NCI-H2227 (cell line): Measurements from ENCODE around the gene ABCC9.
A peak's percentile ranks its signal among the peaks of the same experiment; 100 is the strongest.

Experiments
- DNase-seq: peaks from one replicate; lab custom pipeline; 2025; ENCODE audit not compliant: unreplicated experiment; lab: John Stamatoyannopoulos, UW

ABCC9 gene

GRCh38 chr12:21776175-21776574, 165.1 kb downstream of the ABCC9 start:
- DNase-seq, result no peak

- DNase-seq, result no peak
Observed at GRCh38 chr12:21775133-21775820, 165.9 kb downstream of the ABCC9 start.

- DNase-seq, result peak; percentile 18
Observed at GRCh38 chr12:21774358-21775132, 166.7 kb downstream of the ABCC9 start, which contains the start of gene KCNJ8. Gene KCNJ8 (minus strand): TSS chr12:21774706. CDS start chr12:21773616, 1,090 bp downstream.

GRCh38 chr12:21773806-21774205, 167.4 kb downstream of the ABCC9 start:
- DNase-seq, result no peak

- DNase-seq, result no peak
Observed at GRCh38 chr12:21773263-21773741, 167.9 kb downstream of the ABCC9 start.

- no peak for DNase-seq
Observed at GRCh38 chr12:21771311-21771710, 169.9 kb downstream of the ABCC9 start.

GRCh38 chr12:21769307-21769706, 171.9 kb downstream of the ABCC9 start:
- no peak for DNase-seq

GRCh38 chr12:21766403-21766802, 174.8 kb downstream of the ABCC9 start:
- no peak for DNase-seq

- DNase-seq, result no peak
Observed at GRCh38 chr12:21764950-21765349, 176.3 kb downstream of the ABCC9 start.

GRCh38 chr12:21764065-21764464, 177.2 kb downstream of the ABCC9 start:
- DNase-seq, result no peak

GRCh38 chr12:21763531-21763930, 177.7 kb downstream of the ABCC9 start:
- no peak for DNase-seq

- DNase-seq, result no peak
Observed at GRCh38 chr12:21759737-21760136, 181.5 kb downstream of the ABCC9 start.

GRCh38 chr12:21757735-21758134, 183.5 kb downstream of the ABCC9 start:
- no peak for DNase-seq

- DNase-seq, result no peak
Observed at GRCh38 chr12:21756699-21757098, 184.5 kb downstream of the ABCC9 start.

GRCh38 chr12:21751517-21751916, 189.7 kb downstream of the ABCC9 start:
- no peak for DNase-seq
